HepG2 (cell line): Measurements from ENCODE around the gene PLEKHA5. TPM values are rescaled to one million over a fixed set of nuclear protein-coding genes. Genes with fewer than 3 reads are reported as not detected.

Experiments used
- ATAC-seq: fragments of 200-7000 bp; cut with Tn5 transposase; 3 replicates; pipeline ENCODE4 v1.9.1; 2020; ENCODE audit warnings: mild to moderate bottlenecking, moderate library complexity
- BruUV-seq: library from RNA; stranded (reverse); fragments of 400-500 nt; replicated peaks from 2 replicates; lab custom pipeline; 2021; lab: Mats Ljungman, UMichigan
- CTCF ChIA-PET: fragments of 300-600 bp; formaldehyde crosslinking; extraction: SDS; loops from one replicate; lab custom pipeline; 2021; ENCODE audit warnings: low total read pairs, inconsistent platforms, low intra/inter-chr PET ratio; lab: Yijun Ruan, JAX
- POLR2A ChIA-PET: fragments of 350-600 bp; sonication (Branson Sonifier 250); formaldehyde crosslinking; loops from one replicate; lab custom pipeline; 2020; ENCODE audit warnings: antibody characterized with exemption, inconsistent platforms; lab: Yijun Ruan, JAX
- DNase-seq: peaks from one replicate; pipeline ENCODE4 v3.0.0-alpha.2; 2015; ENCODE audit warnings: low spot score
- FAIRE-seq: peaks from 3 replicates; lab custom pipeline; 2011; peaks lifted over from hg19 to GRCh38; lab: Jason Lieb, UNC
- H2AFZ ChIP-seq: one replicate; pipeline ENCODE4 v1.6.1; 2011; ENCODE audit warnings: low read length, inconsistent platforms
- H3K27ac ChIP-seq: fragments of 300-600 bp; 3 replicates; pipeline ENCODE4 v1.8.0; 2011; ENCODE audit warnings: mixed run types, mild to moderate bottlenecking, mixed read lengths, low read length, inconsistent platforms; ENCODE audit not compliant: insufficient read depth; ENCODE audit errors: extremely low read length
- H3K27me3 ChIP-seq, 2 experiments: fragments of 200-600 bp in 1 of 2; 2 replicates in 1 of 2; 3 replicates in 1 of 2; pipeline versions ENCODE4 v1.6.0 to v1.8.0; 2011; ENCODE audit warnings: low read length in 2 of 2, mild to moderate bottlenecking in 2 of 2, moderate library complexity in 2 of 2, inconsistent platforms in 1 of 2; ENCODE audit not compliant: insufficient read depth in 2 of 2, control insufficient read depth in 1 of 2
- H3K36me3 ChIP-seq, 2 experiments: fragments of 200-600 bp in 1 of 2; replicated peaks in 1 of 2; 2 replicates in 1 of 2; 3 replicates in 1 of 2; pipeline versions ENCODE4 v1.5.1 to v1.8.0; 2011; ENCODE audit warnings: low read length in 2 of 2, inconsistent platforms in 1 of 2; ENCODE audit not compliant: insufficient read depth in 2 of 2, control insufficient read depth in 1 of 2
- H3K4me1 ChIP-seq: 2 replicates; pipeline ENCODE4 v1.5.1; 2012; ENCODE audit warnings: low read length, inconsistent platforms; ENCODE audit not compliant: insufficient read depth
- H3K4me2 ChIP-seq: 2 replicates; pipeline ENCODE4 v1.6.0; 2011; ENCODE audit warnings: low read depth, low read length, inconsistent platforms
- H3K4me3 ChIP-seq, 3 experiments: fragments of 200-600 bp in 1 of 3; sonication (generic), shearing (Covaris generic) in 1 of 3; replicated peaks in 1 of 3; 2 replicates each; pipeline ENCODE4 v1.5.1; 2011 to 2016; ENCODE audit warnings: low read length in 3 of 3, inconsistent platforms in 2 of 3, low read depth in 2 of 3, mild to moderate bottlenecking in 2 of 3, control low read depth in 1 of 3, mixed read lengths in 1 of 3; ENCODE audit not compliant: insufficient read depth in 1 of 3
- H3K79me2 ChIP-seq: one replicate; pipeline ENCODE4 v1.6.1; 2011; ENCODE audit warnings: low read length, inconsistent platforms; ENCODE audit not compliant: insufficient read depth
- H3K9ac ChIP-seq: 2 replicates; pipeline ENCODE4 v1.6.0; 2011; ENCODE audit warnings: mild to moderate bottlenecking, low read depth, low read length, inconsistent platforms; ENCODE audit not compliant: insufficient read depth
- H3K9me3 ChIP-seq: 2 replicates; pipeline ENCODE4 v1.5.1; 2012; ENCODE audit warnings: mild to moderate bottlenecking, low read length
- H4K20me1 ChIP-seq: 2 replicates; pipeline ENCODE4 v1.6.0; 2011; ENCODE audit warnings: inconsistent platforms, mild to moderate bottlenecking, low read length, moderate library complexity; ENCODE audit not compliant: insufficient read depth
- HOMEZ ChIP-seq: IDR thresholded peaks from 2 replicates; pipeline ENCODE4 v1.6.1; 2016; ENCODE audit warnings: low read depth
- MEIS2 ChIP-seq: sonication (generic); formaldehyde crosslinking; IDR thresholded peaks from 2 replicates; pipeline ENCODE4 v1.9.0; 2021; ENCODE audit warnings: mild to moderate bottlenecking, missing genetic modification reagents
- MXD1 ChIP-seq: sonication (generic); formaldehyde crosslinking; IDR thresholded peaks from 2 replicates; pipeline ENCODE4 v1.4.0; 2020; ENCODE audit warnings: mild to moderate bottlenecking, missing genetic modification reagents
- NAIF1 ChIP-seq: sonication (generic); formaldehyde crosslinking; IDR thresholded peaks from 2 replicates; pipeline ENCODE4 v1.5.0; 2020; ENCODE audit warnings: mild to moderate bottlenecking, missing genetic modification reagents, borderline replicate concordance
- NFYB ChIP-seq: sonication (generic); formaldehyde crosslinking; IDR thresholded peaks from 2 replicates; pipeline ENCODE4 v1.4.0; 2020; ENCODE audit warnings: missing genetic modification reagents
- POLR2AphosphoS5 ChIP-seq: IDR thresholded peaks from 2 replicates; pipeline ENCODE4 v1.6.1; 2012; ENCODE audit warnings: low read depth, low read length
- ZBTB40 ChIP-seq, 2 experiments: fragments of 450-650 bp in 1 of 2; sonication (generic) in 1 of 2; formaldehyde crosslinking in 1 of 2; IDR thresholded peaks; 2 replicates each; pipeline versions ENCODE4 v1.6.1 to v1.8.0; 2016 to 2022; ENCODE audit warnings: antibody characterized with exemption in 1 of 2, mild to moderate bottlenecking in 1 of 2, missing genetic modification reagents in 1 of 2
- ZNF598 ChIP-seq: sonication (generic); formaldehyde crosslinking; IDR thresholded peaks from 2 replicates; pipeline ENCODE4 v1.5.1; 2020; ENCODE audit warnings: mild to moderate bottlenecking, missing genetic modification reagents, borderline replicate concordance
- ZNF850 ChIP-seq: sonication (generic); formaldehyde crosslinking; conservative IDR thresholded peaks from 2 replicates; pipeline ENCODE4 v1.9.0; 2021; ENCODE audit warnings: mild to moderate bottlenecking, missing genetic modification reagents
- WGBS: methylation state at CpG from one replicate; pipeline ENCODE4 v1.1.6; 2017; ENCODE audit warnings: low lambda C conversion rate; 5-methylcytosine and 5-hydroxymethylcytosine counted together
- in situ Hi-C: cut with HindIII; loops from 2 replicates; pipeline ENCODE4 v1.10.0; 2017; ENCODE audit warnings: low pct_unique_long_range_greater_than_20kb; ENCODE audit not compliant: extremely low pct_ligation_motif_present
- intact Hi-C: fragments of 100-400 bp; cut with micrococcal nuclease; formaldehyde crosslinking; loops from one replicate; pipeline ENCODE4 v1.10.0; 2022; ENCODE audit not compliant: unreplicated experiment
- polyA plus RNA-seq, 8 experiments: library from polyadenylated mRNA; depleted of rRNA in 3 of 8; stranded (reverse) in 7 of 8; unstranded in 1 of 8; fragments of >200 nt; fragmentation: Illumina TruSeq in 4 of 8; extraction: Trizol in 4 of 8; gene quantifications; 2 replicates each; pipeline versions ENCODE4 v1.2.1 to v1.2.3, GENCODE V29; 2011 to 2016; ENCODE audit warnings: low read depth in 4 of 8, missing spikeins in 1 of 8, mixed read lengths in 1 of 8; ENCODE audit not compliant: insufficient read depth in 1 of 8
- total RNA-seq, 5 experiments: library from RNA; depleted of rRNA; stranded (reverse); fragments of >200 nt; fragmentation: Illumina TruSeq; extraction: Trizol; gene quantifications; 2 replicates each; pipeline ENCODE4 v1.2.3, GENCODE V29; 2016; ENCODE audit warnings: low read depth in 1 of 5

The PLEKHA5 gene
- total and polyA plus RNA-seq, 2 of the 13 experiments (the other 11 are each of a cell fraction or from before 2014, with no cell fraction given): 4.2 to 15.4 TPM

GRCh38 chr12:19243551-19243950 is 114.0 kb downstream of the PLEKHA5 start:
- in situ Hi-C loops (no loop called here), intact Hi-C loops (no loop called here)
- no peak overlapping the region for H3K27ac ChIP-seq
- no peak overlapping the region for H3K4me2 ChIP-seq
- no peaks in the 10 kb centered on the region for H3K4me1 ChIP-seq
- no TSS peak for BruUV-seq
- H2AFZ ChIP-seq: no peak overlapping the region
- FAIRE-seq (no peak), DNase-seq (no peak), ATAC-seq (no peak)
- H3K79me2 ChIP-seq: no peaks in the 10 kb centered on the region
- TF ChIP-seq ZBTB40 (IDR thresholded peaks at IDR 0.05): no peak
- TF ChIP-seq ZBTB40 (CRISPR knock-in tag; IDR thresholded peaks at IDR 0.05): no peak
- no peak for TF ChIP-seq NAIF1 (CRISPR knock-in tag)
- no peak for TF ChIP-seq ZNF598
- TF ChIP-seq ZNF850 (CRISPR knock-in tag): no peak
- no peak for TF ChIP-seq MEIS2
- no peak for TF ChIP-seq MXD1 (CRISPR knock-in tag)
- TF ChIP-seq HOMEZ (CRISPR knock-in tag): no peak
- no peak for TF ChIP-seq POLR2AphosphoS5
- TF ChIP-seq NFYB: no peak
- POLR2A ChIA-PET: no interaction called here
- H3K9me3 ChIP-seq: no peaks in the 10 kb centered on the region
- no peak overlapping the region for H3K9ac ChIP-seq
- 97% methylated on average over 2 of the region's 2 CpGs for WGBS
- H3K36me3 ChIP-seq: no peaks in the 10 kb centered on the region
- no peak overlapping the region for H3K4me3 ChIP-seq
- CTCF ChIA-PET: no interaction called here
- no peaks in the 10 kb centered on the region for H4K20me1 ChIP-seq
- H3K27me3 ChIP-seq: no peaks in the 10 kb centered on the region
